NCI-H1930 (cell line): Measurements from ENCODE around the gene SMC5.
"Not testable (repeated sequence)": the region's sequence is repeated elsewhere in the genome, so short reads cannot be mapped to it uniquely, and the experiment has no call there.

ENCODE experiments used
- DNase-seq, 2 experiments: peaks; one replicate each; lab custom pipeline; 2025; lab: John Stamatoyannopoulos, UW

Gene SMC5

GRCh38 chr9:70363760-70364159 lies 105.0 kb downstream of the SMC5 start:
- DNase-seq: no peak

GRCh38 chr9:70367305-70367930 lies 108.6 kb downstream of the SMC5 start:
- DNase-seq: no peak

- DNase-seq: no peak
Observed at GRCh38 chr9:70374962-70375618, 116.3 kb downstream of the SMC5 start.

- DNase-seq: no peak
Observed at GRCh38 chr9:70382046-70382708, 123.4 kb downstream of the SMC5 start.

- DNase-seq: no peak
Observed at GRCh38 chr9:70382709-70383605, 124.2 kb downstream of the SMC5 start.

- DNase-seq: no peak
Observed at GRCh38 chr9:70385426-70385825, 126.6 kb downstream of the SMC5 start.

- no peak for DNase-seq
Observed at GRCh38 chr9:70387663-70388062, 128.9 kb downstream of the SMC5 start.

GRCh38 chr9:70389188-70389587 lies 130.4 kb downstream of the SMC5 start:
- no peak for DNase-seq

- DNase-seq: no peak
Observed at GRCh38 chr9:70389621-70390266, 131.0 kb downstream of the SMC5 start.

GRCh38 chr9:70390933-70391341 lies 132.2 kb downstream of the SMC5 start:
- DNase-seq: no peak

- DNase-seq: peak in 1 of 2 experiments; percentile 27
Observed at GRCh38 chr9:70392189-70392588, 133.4 kb downstream of the SMC5 start.

- DNase-seq: no peak
Observed at GRCh38 chr9:70392850-70393249, 134.1 kb downstream of the SMC5 start.

- DNase-seq: no peak
Observed at GRCh38 chr9:70395652-70396051, 136.9 kb downstream of the SMC5 start.

GRCh38 chr9:70398145-70398556 lies 139.4 kb downstream of the SMC5 start:
- no peak for DNase-seq

- no peak for DNase-seq
Observed at GRCh38 chr9:70399141-70399540, 140.4 kb downstream of the SMC5 start.

- no peak for DNase-seq
Observed at GRCh38 chr9:70400107-70400892, 141.5 kb downstream of the SMC5 start.

- not testable (repeated sequence) for DNase-seq
Observed at GRCh38 chr9:70401241-70401640, 142.5 kb downstream of the SMC5 start.

GRCh38 chr9:70402213-70402612 lies 143.4 kb downstream of the SMC5 start:
- no peak for DNase-seq

GRCh38 chr9:70403166-70403565 lies 144.4 kb downstream of the SMC5 start:
- no peak for DNase-seq

- DNase-seq: no peak
Observed at GRCh38 chr9:70403618-70404025, 144.8 kb downstream of the SMC5 start.

- no peak for DNase-seq
Observed at GRCh38 chr9:70404261-70404660, 145.5 kb downstream of the SMC5 start.
